Dedifferentiated amniotic fluid mesenchymal stem cell (primary cell): ENCODE measurements around the gene BID.

Experiments used
- DNase-seq: peaks from one replicate; pipeline ENCODE4 v3.0.0-alpha.2; 2016; ENCODE audit errors: extremely low spot score

Gene BID

GRCh38 chr22:17803609-17804270 is 29.5 kb upstream of the BID start:
- no peak for DNase-seq

DNA sequence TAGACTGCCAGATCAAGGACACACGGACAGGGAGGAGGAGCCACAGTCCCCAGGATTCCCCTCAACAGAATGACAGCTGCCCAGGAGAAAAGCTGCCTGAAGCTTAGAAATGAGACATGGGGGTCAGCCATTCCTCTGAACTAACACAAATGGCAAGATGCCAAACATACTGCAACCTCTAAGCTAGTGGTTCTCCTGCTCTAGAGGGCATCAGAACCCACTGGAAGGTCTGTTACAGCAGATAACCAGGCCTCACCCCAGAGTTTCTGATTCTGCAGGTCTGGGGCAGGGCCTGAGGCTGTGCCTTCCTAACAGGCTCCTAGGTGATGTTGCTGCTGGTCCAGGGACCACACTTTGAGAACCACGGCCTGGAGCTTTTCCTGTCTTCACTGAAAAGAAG is 28.6 kb upstream of the BID start:
- DNase-seq, result no peak

DNA sequence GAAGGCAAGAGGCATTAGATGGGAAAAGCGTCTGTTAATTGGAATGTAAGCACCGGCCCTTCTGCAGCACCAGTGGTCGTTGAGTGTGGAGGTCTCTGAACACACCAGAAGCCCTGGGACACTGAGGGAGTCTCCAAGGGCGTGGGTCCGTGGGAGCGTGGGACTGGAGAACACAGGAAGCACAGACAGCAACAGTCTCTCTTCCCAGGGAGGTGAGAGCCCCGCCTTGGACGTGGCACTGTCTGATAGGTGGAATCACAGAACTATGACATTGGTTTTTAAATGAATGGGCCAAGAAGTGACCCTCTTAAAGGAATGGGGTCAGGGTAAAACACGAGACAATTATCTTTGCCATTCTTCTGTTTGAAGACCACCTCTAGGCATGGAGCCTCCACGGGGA is 28.1 kb upstream of the BID start:
- no peak for DNase-seq

DNA sequence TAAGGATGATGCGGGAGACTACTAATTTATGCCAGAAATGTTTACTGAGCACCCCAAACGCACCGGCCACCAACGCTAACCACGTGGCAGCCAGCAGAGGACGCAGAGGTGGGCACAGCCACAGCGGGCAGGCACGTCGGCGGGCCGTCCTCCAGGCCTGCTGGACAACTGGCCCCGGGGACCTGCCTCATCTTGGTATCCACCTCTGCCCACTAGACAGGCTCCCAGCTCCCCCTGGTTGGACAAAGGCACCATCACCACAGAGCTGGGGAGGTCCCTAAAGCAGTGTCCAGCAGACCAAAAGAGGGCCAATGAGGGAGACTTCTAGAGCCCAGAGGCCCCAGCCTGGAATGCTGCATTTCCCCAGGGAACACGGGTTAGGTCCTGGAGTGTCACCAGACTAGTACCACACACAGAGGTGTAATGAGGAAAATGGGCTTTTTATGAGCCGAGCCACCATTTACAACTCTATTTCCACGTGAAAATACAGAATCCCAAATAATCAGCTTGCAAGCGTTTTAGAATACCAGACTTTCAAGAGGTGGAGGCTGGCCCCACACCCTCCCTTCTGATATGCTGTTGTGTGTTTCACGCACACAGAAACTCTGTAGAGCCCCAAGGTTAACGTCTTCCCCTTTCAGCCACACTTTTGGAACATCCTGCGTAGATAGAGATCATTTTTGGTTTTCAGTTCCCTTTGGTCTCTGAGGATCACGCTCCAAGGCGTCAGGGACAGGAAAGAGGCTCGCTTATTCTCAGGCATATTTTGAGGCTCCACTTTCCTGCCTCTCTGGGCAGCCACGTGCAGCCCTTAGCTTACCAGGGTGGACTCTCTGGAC is 23.7 kb upstream of the BID start:
- DNase-seq, result no peak

- no peak for DNase-seq
These were observed 22.4 kb upstream of the BID start for GRCh38 chr22:17796695-17797094.

- DNase-seq, result no peak
These were observed 21.6 kb upstream of the BID start for GRCh38 chr22:17795661-17796548.

- DNase-seq, result no peak
These were observed 20.7 kb upstream of the BID start for GRCh38 chr22:17794726-17795542.

- no peak for DNase-seq
These were observed 18.7 kb upstream of the BID start for GRCh38 chr22:17792854-17793434.

DNA sequence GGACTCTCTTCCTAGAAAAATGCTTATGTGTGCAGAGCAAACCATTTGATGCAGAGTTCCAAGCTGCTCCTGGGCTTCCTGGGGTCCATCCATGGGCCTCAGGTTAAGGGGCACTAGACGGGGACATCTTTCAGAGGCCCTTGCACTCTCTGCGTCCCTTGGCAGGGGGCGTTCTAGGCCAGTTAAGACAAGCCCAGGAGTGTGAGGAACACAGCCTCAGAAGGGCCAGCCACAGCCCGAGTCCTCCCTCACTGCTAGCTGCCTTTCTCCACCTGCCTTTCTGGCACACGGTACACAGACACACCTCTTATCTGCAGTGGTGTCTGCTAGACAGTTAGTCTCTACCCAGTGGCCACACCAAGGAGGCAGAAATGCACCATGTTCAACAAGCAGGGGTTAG is 18.0 kb upstream of the BID start:
- DNase-seq, result no peak

DNA sequence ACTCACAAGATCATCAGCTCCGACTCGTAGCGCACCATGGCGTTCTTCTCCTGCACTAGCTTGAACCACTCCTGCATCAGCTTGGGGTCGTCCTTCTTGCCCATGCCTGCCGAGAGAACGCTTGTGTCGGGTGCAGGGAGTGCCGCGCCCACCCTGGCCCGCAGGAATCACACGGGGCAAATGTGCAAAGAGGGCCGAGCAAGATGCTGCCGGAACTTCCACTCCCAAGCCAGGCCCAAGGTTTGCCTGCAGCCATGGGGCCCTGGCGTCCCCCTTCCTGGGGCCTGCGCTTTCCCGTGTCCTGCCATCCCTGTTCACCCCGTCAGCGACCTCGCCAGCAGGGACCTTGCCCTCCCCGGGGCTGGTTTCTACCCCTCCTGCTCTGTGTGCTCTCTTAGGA is 16.9 kb upstream of the BID start:
- DNase-seq, result no peak

- no peak for DNase-seq
These were observed 15.3 kb upstream of the BID start for GRCh38 chr22:17789379-17790200.

DNA sequence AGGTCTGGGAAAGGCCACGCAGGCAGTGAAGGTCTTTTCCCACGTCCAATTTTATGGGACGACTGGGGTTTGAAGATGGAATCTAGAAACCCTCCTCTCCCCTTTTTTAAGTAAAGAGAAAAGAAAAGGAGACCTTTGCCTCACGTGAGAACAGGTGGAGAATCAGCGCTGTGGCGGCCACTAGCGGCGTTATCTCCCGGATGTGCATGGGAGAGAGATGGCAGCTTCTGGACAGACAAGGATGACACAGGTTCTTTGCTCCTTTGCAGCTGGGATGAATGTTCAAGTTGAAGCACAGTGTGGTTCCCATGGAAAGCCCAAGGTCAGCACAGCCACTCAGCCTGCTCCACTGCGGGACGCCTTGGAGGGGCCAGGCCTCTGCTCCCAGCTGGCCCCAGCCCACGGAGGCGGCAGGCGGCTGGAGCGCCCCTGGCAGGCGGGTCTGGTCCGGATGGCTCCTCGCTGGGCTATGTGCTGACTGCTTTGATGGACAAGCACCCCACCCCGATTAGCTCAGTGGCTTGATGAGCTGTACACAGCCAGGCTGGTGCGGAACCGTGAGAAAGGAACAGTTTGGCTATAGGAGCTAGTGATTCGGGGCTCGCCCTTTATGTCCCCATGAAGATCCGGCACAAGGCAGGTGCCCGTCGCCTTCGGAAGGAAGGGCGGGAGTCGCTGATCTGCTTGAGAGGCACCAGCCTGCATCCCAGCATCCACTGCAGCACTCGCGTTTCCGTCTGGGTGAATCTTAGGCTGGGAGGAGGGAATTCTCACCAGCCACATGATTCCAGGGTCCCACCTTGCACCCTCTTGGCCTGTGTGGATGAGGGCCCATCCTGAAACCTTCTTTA is 14.5 kb upstream of the BID start:
- no peak for DNase-seq

DNA sequence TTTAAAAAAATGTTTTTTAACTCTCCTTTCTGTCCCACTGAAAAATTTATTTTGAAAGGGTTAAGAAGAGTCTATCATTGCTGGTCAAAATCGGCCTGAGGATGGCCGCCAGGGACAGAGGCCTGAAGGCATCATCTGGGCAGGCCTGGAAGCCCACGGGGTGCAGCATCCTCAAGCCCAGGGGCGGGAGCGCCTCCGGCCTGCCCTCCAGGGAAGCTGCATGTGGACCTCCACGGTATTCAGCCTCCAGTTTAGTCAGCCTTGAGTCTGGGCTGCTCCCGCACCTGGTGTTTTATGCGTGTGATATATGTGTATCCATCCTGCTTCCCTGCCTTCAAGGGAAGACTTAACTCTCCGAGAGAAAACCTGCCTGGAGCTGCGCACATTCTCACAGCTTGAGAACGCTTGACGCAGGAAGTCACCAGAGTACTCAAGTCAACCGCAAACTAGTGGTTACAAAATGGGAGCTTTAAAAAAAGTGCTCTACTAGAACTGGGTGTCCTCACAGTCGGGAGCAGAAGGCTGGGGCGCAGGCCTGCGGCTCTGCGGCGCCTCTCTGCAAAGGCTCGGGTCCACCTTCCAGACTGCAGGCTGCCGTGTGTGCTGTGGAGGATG is 13.6 kb upstream of the BID start:
- no peak for DNase-seq

- DNase-seq, result no peak
These were observed 13.0 kb upstream of the BID start for GRCh38 chr22:17787241-17787640.

DNA sequence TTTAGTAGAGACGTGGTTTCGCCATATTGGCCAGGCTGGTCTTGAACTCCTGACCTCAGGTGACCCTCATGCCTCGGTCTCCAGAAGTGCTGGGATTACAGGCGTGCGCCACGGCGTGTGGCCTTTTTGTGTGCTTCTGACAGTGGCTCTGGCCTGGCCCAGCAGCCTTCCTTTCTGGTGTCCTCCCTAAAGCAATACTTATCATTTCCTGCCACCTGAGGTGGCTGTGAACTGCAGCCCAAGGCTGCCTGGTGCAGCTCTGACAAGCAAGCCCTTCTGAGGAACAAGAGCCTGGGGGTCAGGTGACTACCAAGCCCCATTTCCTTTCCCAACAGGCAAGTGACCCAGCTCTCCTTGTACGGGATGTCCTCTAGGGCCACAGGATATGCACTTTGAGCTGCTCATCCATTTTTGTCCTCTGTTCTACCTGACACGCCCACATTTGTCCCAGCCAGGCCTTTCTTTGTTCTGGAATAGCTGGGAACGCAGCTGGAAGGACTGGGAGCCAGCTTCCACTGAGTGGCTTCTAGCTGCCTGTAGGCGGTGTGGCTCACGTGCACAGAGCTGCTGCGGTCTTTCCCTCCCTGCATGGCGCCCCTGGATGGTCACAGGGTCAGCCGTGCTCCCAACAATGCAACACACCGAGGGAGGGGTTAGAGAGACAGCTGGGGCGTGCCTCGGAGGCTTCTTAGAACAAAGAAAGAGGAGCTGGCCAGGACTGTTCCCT is 12.3 kb upstream of the BID start:
- no peak for DNase-seq

- DNase-seq, result no peak
These were observed 11.2 kb upstream of the BID start for GRCh38 chr22:17785185-17786184.

- DNase-seq, result no peak
These were observed 10.5 kb upstream of the BID start for GRCh38 chr22:17784776-17785175.
